Measurements from ENCODE around the gene CRTC2.

The CRTC2 gene

GRCh38 chr1:153973071-153973470, 14.7 kb upstream of the CRTC2 start:
- no peak for DNase-seq (ENCODE audit: low read depth)

DNA sequence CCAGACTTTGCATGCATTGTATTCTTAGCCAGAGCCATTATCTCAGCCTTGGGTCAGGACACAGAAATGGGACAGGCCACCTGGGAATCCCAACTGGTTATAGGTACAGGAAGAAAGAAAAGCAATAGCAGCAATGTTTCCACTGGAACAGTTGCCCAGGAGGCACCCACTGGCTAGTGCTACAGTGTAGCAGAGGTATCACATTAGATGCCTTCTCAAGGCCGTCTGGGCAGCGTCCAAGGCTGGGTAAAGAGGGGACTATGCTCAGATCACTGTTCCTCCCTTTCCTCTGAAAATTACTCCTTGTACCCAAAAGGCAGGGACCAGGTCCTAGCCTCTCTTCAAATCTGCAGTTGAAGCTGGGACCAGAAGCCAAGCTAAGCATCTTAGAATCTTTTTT, 11.9 kb upstream of the CRTC2 start:
- no peak for DNase-seq (ENCODE audit: low read depth)

- DNase-seq (ENCODE audit: low read depth), result no peak
Measured at GRCh38 chr1:153968972-153969371, 10.6 kb upstream of the CRTC2 start.

- DNase-seq (ENCODE audit: low read depth), result no peak
Measured at GRCh38 chr1:153968408-153968807, 10.0 kb upstream of the CRTC2 start.

DNA sequence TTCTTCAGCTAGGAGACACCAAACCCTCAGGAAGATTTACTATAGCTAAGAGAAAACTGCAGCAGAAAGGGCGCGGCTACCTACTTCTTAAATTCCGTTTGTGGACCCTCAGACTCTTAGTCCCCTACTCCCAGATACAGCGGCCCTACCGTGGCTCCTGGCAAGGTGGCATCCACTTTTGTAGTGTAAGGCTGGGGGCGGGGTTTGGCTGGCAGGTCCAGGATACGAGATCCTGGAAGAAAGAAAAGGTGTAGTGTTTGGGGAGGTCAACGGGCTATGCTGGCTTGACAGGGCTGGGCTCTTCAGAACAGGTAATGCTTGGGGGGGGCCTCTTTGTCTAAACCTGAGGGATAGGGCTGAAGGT, 9.6 kb upstream of the CRTC2 start:
- no peak for DNase-seq (ENCODE audit: low read depth)

- DNase-seq (ENCODE audit: low read depth), result peak; percentile 79
Measured at GRCh38 chr1:153967107-153967999, 8.9 kb upstream of the CRTC2 start, which contains the start of gene CREB3L4. TSS of gene CREB3L4 (plus strand) at chr1:153967902. CDS start at chr1:153968526, 624 bp downstream.

- no peak for DNase-seq (ENCODE audit: low read depth)
Measured at GRCh38 chr1:153963850-153964331, 5.5 kb upstream of the CRTC2 start.

DNA sequence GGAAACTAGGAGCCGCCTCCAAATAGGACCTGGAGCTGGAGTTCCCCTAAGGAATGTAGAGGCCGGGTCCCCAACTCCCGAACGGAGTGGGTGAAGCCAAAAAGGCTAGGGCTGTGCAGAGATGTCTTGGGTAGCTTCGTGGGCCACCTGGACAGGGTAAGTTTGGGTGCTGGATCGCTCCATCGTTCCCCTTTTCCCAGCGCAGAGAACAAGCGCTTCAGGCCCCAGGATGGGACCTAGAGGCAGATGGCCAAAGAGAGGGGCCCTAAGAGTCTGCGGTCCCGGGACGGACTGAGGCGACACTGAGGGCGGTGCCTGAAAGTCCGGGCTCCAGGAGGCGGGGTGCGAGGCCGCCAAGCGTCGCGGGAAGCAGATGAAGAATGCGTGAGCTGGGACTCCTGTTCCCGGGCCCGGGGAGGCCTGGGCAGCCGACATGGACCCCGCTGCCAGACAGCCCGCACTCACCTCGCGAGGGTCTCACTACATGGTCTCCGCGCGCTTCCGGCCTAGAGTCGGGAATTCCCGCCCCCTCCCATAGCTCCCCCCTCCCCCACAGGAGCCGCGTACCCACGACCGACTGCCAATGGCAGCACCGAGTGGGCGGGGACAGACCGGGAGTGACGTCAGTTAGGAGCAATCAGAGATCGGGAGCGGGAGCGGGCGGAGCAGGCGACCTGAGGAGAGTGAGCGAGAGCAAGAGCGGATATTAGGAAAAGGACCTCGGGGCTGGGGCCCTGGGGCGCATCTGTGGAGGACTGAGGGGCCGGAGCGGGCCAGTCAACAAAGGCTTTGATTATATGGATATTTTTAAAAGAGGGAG, 4.8 kb upstream of the CRTC2 start, which contains the start of gene SLC39A1:
Gene SLC39A1, minus strand, starts transcription at position 508 of the 820 bp plus-strand sequence. CDS start 822 bp downstream, outside the sequence.
- DNase-seq (ENCODE audit: low read depth), result peak; percentile 93

- DNase-seq (ENCODE audit: low read depth), result no peak
Measured at GRCh38 chr1:153962088-153963029, 3.9 kb upstream of the CRTC2 start.

DNA sequence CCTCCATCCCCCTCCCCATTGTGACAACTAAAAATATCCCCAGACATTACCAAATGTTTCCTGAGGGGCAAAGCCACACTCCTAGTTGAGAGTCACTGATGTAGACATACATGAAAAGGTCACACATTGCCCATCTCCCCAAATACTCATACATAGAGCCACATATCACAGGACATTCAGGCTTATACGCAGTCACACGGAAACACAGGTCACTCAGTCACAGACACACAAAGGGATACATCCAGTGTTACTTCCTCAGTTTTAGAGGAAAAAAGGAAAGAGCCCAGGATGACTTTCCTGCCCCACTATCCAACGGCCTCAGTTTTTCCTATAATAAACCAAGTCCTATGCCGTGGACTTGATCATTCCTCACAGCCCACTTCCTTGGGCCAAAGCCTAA, 3.0 kb upstream of the CRTC2 start:
- DNase-seq (ENCODE audit: low read depth), result no peak

- DNase-seq (ENCODE audit: low read depth), result no peak
Measured at GRCh38 chr1:153960206-153960605, 1.8 kb upstream of the CRTC2 start.

DNA sequence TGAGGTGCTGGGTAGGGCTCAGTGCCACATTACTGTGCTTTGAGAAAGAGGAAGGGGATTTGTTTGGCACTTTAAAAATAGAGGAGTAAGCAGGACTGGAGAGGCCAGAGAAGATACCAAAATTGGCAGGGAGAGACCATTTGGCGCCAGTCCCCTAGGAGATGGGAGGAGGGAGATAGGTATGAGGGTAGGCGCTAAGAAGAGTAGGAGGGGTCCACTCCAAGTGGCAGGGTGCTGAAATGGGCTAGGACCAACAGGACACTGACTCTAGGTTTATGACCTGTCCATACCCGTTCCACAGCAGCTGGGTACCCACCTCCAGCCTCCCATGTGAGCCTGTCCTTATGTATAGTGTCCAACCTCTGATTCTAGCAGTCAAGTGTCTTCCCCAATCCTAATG, 1.0 kb upstream of the CRTC2 start:
- no peak for DNase-seq (ENCODE audit: low read depth)

GRCh38 chr1:153958961-153959260, 499 bp upstream of the CRTC2 start:
- no peak for DNase-seq (ENCODE audit: low read depth)

DNA sequence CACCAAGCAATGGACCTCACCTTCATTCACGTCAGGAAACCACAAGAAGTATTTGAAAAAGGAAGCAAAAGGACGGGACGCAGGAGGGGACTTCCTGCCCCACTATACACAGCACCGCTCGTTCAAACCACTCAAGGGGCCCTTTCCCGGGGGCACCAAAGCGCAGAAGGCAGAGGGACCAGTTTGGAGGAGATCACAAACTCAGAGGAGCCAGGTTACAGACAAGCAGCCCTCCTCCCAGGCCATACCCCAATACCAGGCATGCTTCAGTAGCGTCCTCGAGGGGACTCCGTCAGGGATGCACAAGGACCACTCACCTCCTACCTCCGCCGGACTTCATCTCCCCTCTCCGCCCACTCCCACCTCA, 685 bp downstream of the CRTC2 start:
- no peak for DNase-seq (ENCODE audit: low read depth)

DNA sequence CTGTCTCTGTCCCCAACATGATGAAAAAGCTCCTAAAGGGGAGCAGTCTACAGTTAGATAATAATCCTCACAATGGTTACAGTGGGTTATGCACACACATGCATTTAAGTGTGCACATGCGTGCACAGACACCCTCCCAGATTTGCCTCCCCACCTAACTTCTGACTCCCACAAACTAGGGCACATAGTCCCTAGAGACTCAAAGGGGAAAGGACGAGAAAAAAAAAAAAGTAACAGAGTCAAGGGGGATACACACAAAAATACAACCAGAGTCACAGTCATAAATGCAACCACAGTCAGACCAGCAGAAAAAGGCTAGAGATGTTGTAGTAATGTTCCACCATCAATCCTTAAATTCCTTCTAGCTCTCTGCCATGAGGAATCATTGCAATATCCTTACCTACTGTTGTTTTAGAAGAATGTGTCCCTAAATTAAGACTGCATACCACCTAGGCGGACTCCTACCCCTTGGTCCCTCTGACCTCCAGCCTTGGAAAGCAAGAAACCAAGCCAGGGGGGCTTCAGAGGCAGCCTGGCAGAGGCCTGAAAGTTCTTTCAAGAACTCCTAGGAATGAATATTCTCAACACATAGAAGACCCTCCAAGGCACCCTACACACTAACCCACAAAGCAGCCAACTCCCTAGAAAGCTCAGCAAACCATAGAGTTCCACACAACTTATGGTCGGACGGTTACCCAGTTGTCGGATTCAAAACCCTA, 1.3 kb downstream of the CRTC2 start:
- no peak for DNase-seq (ENCODE audit: low read depth)

- no peak for DNase-seq (ENCODE audit: low read depth)
Measured at GRCh38 chr1:153954826-153955225, 3.6 kb downstream of the CRTC2 start.

DNA sequence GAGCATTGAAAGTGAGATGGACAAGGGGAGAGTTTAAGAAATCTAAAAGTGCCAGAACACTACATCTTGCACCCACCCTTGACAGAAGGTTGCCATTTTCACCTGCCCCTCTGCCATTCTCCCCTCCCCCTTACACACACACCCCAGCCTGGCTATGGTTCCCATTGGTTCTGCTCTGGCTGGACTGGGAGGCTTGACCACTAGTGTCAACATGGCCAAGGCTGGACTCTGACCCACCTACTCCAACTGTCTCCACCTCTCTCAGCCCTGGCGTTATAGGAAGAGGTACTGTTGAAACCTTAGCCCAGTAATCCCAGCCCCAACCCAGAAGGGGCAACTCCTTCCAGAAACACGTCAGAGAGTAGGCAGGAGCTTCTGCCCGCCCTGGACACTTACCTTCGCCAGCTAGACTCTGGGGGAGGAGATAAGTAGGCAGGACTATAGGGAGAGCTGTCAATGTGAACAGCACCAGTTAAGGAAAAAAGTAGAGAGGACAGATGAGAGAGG, 4.5 kb downstream of the CRTC2 start:
- no peak for DNase-seq (ENCODE audit: low read depth)

- no peak for DNase-seq (ENCODE audit: low read depth)
Measured at GRCh38 chr1:153951801-153952200, 6.6 kb downstream of the CRTC2 start.

- DNase-seq (ENCODE audit: low read depth), result no peak
Measured at GRCh38 chr1:153951183-153951582, 7.2 kb downstream of the CRTC2 start.

DNA sequence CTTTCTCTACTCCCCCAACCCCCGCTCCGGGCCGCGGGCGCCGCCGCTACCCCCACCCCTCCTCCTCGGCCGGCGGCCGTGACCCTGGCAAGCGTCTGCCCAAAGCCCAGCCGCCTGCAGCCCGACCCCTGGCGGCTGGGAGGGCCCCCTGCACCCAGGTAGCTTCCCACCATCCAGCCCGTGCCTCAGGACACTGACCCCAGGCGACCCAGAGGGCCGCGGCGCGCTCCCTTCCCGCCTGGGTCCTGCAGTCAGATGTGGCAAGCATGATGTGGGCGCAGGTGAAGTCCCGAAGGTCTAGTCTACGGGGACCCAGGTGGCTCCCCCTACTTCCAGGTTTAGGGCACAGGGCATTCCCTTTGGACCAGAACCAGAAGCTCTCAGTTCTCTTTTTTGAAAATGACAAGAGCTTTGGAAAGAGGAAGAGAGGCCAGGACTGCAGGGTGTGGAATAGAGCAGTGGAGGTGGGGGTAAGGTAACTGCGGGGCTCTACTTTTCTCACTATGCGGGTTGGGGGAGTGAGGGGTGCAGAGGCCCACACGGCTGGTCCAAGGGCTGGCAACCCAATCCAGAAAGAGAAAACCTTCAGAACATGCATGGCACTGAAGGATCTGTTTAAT, 11.7 kb downstream of the CRTC2 start, which contains the start of gene DENND4B:
Gene DENND4B, minus strand, starts transcription at position 97 of the 620 bp plus-strand sequence. CDS start 2,344 bp downstream, outside the sequence.
- DNase-seq (ENCODE audit: low read depth), result peak; percentile 72

Data from activated T-cell treated with anti-CD3 and anti-CD28 coated beads for 24 hours (primary cell).